ENCODE data around the gene DKK2.

DKK2 gene

GRCh38 chr4:107069049-107069448, 32.9 kb upstream of the DKK2 start:
- Histone ChIP-seq H3K4me1 (ENCODE audit: low read depth, poor library complexity, severe bottlenecking) (no peaks in the 10 kb centered on the region), H3K79me2 (ENCODE audit: insufficient read depth, low read depth) (no peaks in the 10 kb centered on the region), H4K20me1 (ENCODE audit: insufficient read depth) (no peaks in the 10 kb centered on the region), H3K27ac (no peak overlapping the region), H2AFZ (ENCODE audit: low read depth) (no peak overlapping the region), H3K4me3 (IDR thresholded peaks at IDR 0.05; ENCODE audit: insufficient read depth, low read depth, low read length) (no peak overlapping the region), H3K27me3 (ENCODE audit: insufficient read depth, low read depth) (no peaks in the 10 kb centered on the region), H3K36me3 (ENCODE audit: insufficient read depth) (no peaks in the 10 kb centered on the region), H3K4me2 (no peak overlapping the region), H3K9ac (no peak overlapping the region)
- TF ChIP-seq CTCF (conservative IDR thresholded peaks at IDR 0.05; ENCODE audit: low read depth, low read length) = no peak

- TF ChIP-seq CTCF (conservative IDR thresholded peaks at IDR 0.05; ENCODE audit: low read depth, low read length) = no peak
- H3K4me2 ChIP-seq = no peak overlapping the region
- H3K4me3 ChIP-seq (IDR thresholded peaks at IDR 0.05; ENCODE audit: insufficient read depth, low read depth, low read length) = no peak overlapping the region
- H3K4me1 ChIP-seq (ENCODE audit: low read depth, poor library complexity, severe bottlenecking) = no peaks in the 10 kb centered on the region
- H3K36me3 ChIP-seq (ENCODE audit: insufficient read depth) = no peaks in the 10 kb centered on the region
- no peaks in the 10 kb centered on the region for H3K27me3 ChIP-seq (ENCODE audit: insufficient read depth, low read depth)
- no peaks in the 10 kb centered on the region for H3K79me2 ChIP-seq (ENCODE audit: insufficient read depth, low read depth)
- H2AFZ ChIP-seq (ENCODE audit: low read depth) = no peak overlapping the region
- H3K9ac ChIP-seq = no peak overlapping the region
- no peaks in the 10 kb centered on the region for H4K20me1 ChIP-seq (ENCODE audit: insufficient read depth)
- H3K27ac ChIP-seq = no peak overlapping the region
Observed at GRCh38 chr4:107068116-107068515, 32.0 kb upstream of the DKK2 start.

GRCh38 chr4:107066621-107067020, 30.5 kb upstream of the DKK2 start:
- Histone ChIP-seq H4K20me1 (ENCODE audit: insufficient read depth) (no peaks in the 10 kb centered on the region), H3K79me2 (ENCODE audit: insufficient read depth, low read depth) (no peaks in the 10 kb centered on the region), H3K4me3 (IDR thresholded peaks at IDR 0.05; ENCODE audit: insufficient read depth, low read depth, low read length) (no peak overlapping the region), H3K4me1 (ENCODE audit: low read depth, poor library complexity, severe bottlenecking) (no peaks in the 10 kb centered on the region), H3K27me3 (ENCODE audit: insufficient read depth, low read depth) (no peaks in the 10 kb centered on the region), H2AFZ (ENCODE audit: low read depth) (no peak overlapping the region), H3K27ac (no peak overlapping the region), H3K4me2 (no peak overlapping the region), H3K9ac (no peak overlapping the region), H3K36me3 (ENCODE audit: insufficient read depth) (no peaks in the 10 kb centered on the region)
- no peak for TF ChIP-seq CTCF (conservative IDR thresholded peaks at IDR 0.05; ENCODE audit: low read depth, low read length)

GRCh38 chr4:107065201-107065600, 29.1 kb upstream of the DKK2 start:
- Histone ChIP-seq H3K36me3 (ENCODE audit: insufficient read depth) (no peaks in the 10 kb centered on the region), H3K27ac (no peak overlapping the region), H3K4me1 (ENCODE audit: low read depth, poor library complexity, severe bottlenecking) (no peaks in the 10 kb centered on the region), H3K27me3 (ENCODE audit: insufficient read depth, low read depth) (no peaks in the 10 kb centered on the region), H3K4me2 (no peak overlapping the region), H2AFZ (ENCODE audit: low read depth) (no peak overlapping the region), H4K20me1 (ENCODE audit: insufficient read depth) (no peaks in the 10 kb centered on the region), H3K79me2 (ENCODE audit: insufficient read depth, low read depth) (no peaks in the 10 kb centered on the region), H3K4me3 (IDR thresholded peaks at IDR 0.05; ENCODE audit: insufficient read depth, low read depth, low read length) (no peak overlapping the region), H3K9ac (no peak overlapping the region)
- TF ChIP-seq CTCF (conservative IDR thresholded peaks at IDR 0.05; ENCODE audit: low read depth, low read length) = no peak

GRCh38 chr4:107060388-107060787, 24.3 kb upstream of the DKK2 start:
- Histone ChIP-seq H3K27ac (no peak overlapping the region), H3K4me1 (ENCODE audit: low read depth, poor library complexity, severe bottlenecking) (no peaks in the 10 kb centered on the region), H3K4me2 (no peak overlapping the region), H4K20me1 (ENCODE audit: insufficient read depth) (no peaks in the 10 kb centered on the region), H3K79me2 (ENCODE audit: insufficient read depth, low read depth) (no peaks in the 10 kb centered on the region), H3K36me3 (ENCODE audit: insufficient read depth) (no peaks in the 10 kb centered on the region), H3K4me3 (IDR thresholded peaks at IDR 0.05; ENCODE audit: insufficient read depth, low read depth, low read length) (no peak overlapping the region), H3K27me3 (ENCODE audit: insufficient read depth, low read depth) (no peaks in the 10 kb centered on the region), H3K9ac (no peak overlapping the region), H2AFZ (ENCODE audit: low read depth) (no peak overlapping the region)
- no peak for TF ChIP-seq CTCF (conservative IDR thresholded peaks at IDR 0.05; ENCODE audit: low read depth, low read length)
